C4-2B (cell line): ENCODE results near the gene SPEM1.

Source experiments
- H3K27ac ChIP-seq: fragments of 450-650 bp; 2 replicates; pipeline ENCODE4 v1.5.1; 2017
- CTCF ChIP-seq: fragments of 450-650 bp; conservative IDR thresholded peaks from 2 replicates; pipeline ENCODE4 v1.5.1; 2017; ENCODE audit warnings: mild to moderate bottlenecking
- ZFX ChIP-seq: fragments of 450-650 bp; IDR thresholded peaks from 2 replicates; pipeline ENCODE4 v1.6.1; 2017

Gene SPEM1

DNA sequence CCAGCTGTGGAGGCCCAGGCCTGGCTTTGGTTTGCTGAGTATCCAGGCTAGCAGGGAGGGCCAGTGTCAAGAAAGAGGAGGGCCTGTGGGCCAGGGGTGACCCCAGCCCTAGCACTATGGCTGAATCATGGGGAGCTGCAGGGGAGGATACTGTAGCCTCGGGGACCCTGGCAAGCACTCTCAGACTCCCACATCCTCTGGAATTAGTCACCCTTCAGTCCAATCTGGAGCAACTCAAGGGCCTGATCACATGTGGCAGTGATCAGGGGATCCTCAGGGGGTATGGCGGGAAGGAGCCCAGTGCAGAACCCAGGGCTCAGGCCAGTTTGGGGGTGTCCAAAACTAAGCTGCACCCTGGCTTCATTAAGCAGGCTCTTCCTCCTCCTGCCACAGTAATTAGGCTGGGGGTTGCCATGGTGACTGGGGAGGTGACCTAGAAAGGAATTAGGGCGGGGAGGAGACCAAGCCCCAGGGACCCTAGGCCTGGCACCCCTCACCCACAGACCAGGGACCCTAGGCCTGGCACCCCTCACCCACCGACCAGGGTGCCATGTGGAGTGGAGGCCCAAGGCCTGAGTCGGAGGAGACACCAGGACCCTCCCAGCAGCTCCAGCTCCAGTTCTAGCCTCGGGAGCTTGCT lies 6.7 kb upstream of the SPEM1 start:
- no peak overlapping the region for H3K27ac ChIP-seq
- TF ChIP-seq CTCF = no peak
- TF ChIP-seq ZFX = no peak

DNA sequence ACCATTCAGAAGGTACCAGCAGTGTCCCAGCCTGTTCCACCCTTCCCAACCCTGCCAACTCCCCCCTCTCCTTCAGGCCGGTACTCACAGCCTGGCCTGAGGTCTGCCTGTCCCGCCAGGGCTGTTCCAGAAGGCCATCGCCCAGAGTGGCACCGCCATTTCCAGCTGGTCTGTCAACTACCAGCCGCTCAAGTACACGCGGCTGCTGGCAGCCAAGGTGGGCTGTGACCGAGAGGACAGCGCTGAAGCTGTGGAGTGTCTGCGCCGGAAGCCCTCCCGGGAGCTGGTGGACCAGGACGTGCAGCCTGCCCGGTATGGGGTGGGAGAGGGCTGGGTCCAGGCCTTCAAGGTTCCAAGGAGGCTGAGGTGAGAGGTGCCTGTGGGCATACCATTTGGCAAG lies 5.3 kb upstream of the SPEM1 start:
- H3K27ac ChIP-seq = no peak overlapping the region
- no peak for TF ChIP-seq CTCF
- TF ChIP-seq ZFX = no peak

DNA sequence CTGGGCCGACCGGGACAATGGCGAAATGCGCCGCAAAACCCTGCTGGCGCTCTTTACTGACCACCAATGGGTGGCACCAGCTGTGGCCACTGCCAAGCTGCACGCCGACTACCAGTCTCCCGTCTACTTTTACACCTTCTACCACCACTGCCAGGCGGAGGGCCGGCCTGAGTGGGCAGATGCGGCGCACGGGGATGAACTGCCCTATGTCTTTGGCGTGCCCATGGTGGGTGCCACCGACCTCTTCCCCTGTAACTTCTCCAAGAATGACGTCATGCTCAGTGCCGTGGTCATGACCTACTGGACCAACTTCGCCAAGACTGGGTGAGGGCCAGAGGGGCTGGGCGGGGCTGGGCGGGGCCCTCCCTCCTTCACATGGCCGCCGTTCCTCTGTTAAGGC lies 4.3 kb upstream of the SPEM1 start:
- no peak overlapping the region for H3K27ac ChIP-seq
- no peak for TF ChIP-seq CTCF
- TF ChIP-seq ZFX = no peak

DNA sequence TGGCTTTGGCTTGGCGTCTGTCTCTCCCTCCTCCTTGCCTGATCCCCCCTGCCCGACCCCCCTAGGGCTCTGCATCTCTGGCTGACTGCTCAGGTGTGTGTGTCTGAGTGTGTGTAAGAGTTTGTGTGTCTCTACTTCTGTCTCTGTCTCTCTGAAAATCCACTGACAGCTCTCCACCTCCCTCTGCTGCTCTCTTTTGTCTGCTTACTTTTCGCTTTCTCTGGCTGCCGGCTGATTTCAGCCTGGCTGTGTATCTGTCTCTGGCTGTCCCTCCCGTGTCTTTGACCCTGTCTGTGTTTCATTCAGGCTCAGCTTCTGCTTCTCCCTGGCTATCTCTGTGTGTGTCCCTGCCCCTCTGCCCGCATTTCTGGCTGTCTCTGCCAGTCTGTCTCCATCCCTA lies 3.8 kb upstream of the SPEM1 start:
- no peak overlapping the region for H3K27ac ChIP-seq
- TF ChIP-seq ZFX (no peak), CTCF (no peak)

DNA sequence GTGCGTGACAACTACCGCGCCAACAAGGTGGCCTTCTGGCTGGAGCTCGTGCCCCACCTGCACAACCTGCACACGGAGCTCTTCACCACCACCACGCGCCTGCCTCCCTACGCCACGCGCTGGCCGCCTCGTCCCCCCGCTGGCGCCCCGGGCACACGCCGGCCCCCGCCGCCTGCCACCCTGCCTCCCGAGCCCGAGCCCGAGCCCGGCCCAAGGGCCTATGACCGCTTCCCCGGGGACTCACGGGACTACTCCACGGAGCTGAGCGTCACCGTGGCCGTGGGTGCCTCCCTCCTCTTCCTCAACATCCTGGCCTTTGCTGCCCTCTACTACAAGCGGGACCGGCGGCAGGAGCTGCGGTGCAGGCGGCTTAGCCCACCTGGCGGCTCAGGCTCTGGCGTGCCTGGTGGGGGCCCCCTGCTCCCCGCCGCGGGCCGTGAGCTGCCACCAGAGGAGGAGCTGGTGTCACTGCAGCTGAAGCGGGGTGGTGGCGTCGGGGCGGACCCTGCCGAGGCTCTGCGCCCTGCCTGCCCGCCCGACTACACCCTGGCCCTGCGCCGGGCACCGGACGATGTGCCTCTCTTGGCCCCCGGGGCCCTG lies 3.0 kb upstream of the SPEM1 start:
- no peak overlapping the region for H3K27ac ChIP-seq
- TF ChIP-seq ZFX = no peak
- TF ChIP-seq CTCF = no peak

GRCh38 chr17:7418472-7419152 lies 1.5 kb upstream of the SPEM1 start:
- TF ChIP-seq ZFX (no peak), CTCF (no peak)
- no peak overlapping the region for H3K27ac ChIP-seq

GRCh38 chr17:7421186-7421585 lies 1.1 kb downstream of the SPEM1 start:
- TF ChIP-seq ZFX (no peak), CTCF (no peak)
- no peak overlapping the region for H3K27ac ChIP-seq
